Left ventricle myocardium superior (tissue), 1 donor: ENCODE data around the gene CAPN1. TPM values are rescaled to one million over a fixed set of nuclear protein-coding genes. Genes with fewer than 3 reads are reported as not detected.
"Not testable (repeated sequence)": the region's sequence is repeated elsewhere in the genome, so short reads cannot be mapped to it uniquely, and the experiment has no call there.

Experiments used
- ATAC-seq: fragments of 200-7000 bp; cut with Tn5 transposase; one replicate; pipeline ENCODE4 v1.9.1; 2020; ENCODE audit warnings: mild to moderate bottlenecking, moderate library complexity
- DNase-seq: peaks from one replicate; pipeline ENCODE4 v3.0.0-alpha.2; 2020
- intact Hi-C: fragments of 100-400 bp; cut with micrococcal nuclease; formaldehyde crosslinking; loops from one replicate; pipeline ENCODE4 v1.11.0; 2022
- total RNA-seq: library from RNA; stranded (reverse); fragmentation: NEBNext Ultra II Directional; extraction: Animal tissue kit (Norgen Biotek cat#: 25700); gene quantifications from one replicate; pipeline ENCODE4 v1.2.1, GENCODE V29; 2021
- donor health status: DM: no; HTN: yes; CAD: no; lungs with severe emphysema.

The CAPN1 gene
- total RNA-seq, 1 donor from 2014 or later, result 90.1 TPM

- DNase-seq, result no peak
- intact Hi-C loops, result no loop called here
- ATAC-seq, result no peak
These were observed 24.8 kb upstream of the CAPN1 start for GRCh38 chr11:65156926-65157325.

DNA sequence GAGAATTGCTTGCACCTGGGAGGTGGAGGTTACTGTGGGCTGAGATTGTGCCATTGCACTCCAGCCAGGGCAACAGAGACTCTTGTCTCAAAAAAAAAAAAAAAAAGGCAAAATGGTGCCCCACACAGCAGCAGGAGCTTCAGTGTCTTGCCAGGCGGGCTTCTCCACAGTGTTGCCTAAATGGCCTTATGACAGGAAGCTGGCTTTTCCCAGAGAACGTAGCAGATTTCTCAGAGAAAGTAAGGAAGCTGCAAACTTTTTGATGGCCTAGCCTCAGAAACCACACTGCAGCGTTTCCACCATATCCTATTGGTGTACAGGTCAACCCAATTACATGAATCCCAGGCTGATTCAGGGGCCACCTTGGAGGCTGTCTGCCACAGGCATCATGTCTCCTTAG, 24.4 kb upstream of the CAPN1 start:
- DNase-seq (no peak), ATAC-seq (no peak)
- intact Hi-C loops, result no loop called here

DNA sequence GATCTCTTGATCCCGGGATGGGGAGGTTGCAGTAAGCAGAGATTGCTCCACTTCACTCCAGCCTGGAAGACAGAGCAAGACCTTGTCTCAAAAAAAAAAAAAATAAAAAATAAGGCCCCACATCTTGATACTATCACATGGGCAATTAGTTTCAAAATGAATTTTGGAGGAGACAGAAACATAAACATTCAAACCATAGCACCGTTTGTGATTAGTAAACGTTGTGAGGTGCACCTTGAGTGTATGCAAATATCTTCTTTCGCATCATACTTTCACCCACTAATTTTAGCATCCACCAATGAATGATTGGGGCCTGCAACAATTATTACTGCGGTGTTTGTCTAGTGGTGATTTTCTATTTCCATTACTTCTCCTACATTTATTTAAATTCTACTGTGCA, 22.7 kb upstream of the CAPN1 start:
- intact Hi-C loops, result no loop called here
- DNase-seq (no peak), ATAC-seq (no peak)

DNA sequence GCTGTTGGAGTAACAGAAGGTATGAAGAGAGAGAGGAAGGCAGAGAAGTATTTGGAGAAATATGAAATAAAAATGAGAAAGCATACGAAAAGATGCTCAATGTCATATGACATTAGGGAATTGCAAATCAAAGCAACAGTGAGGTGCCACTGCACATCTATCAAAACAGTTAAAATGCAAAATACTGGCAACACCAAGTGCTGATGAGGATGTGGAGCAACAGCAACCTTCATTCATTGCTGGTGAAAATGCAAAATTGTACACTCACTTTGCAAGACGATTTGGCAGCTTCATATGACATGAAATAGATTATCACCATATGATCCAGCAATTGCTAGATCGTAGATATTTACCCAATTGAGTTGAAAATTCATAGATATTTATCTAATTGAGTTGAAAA, 21.1 kb upstream of the CAPN1 start:
- ATAC-seq, result no peak
- intact Hi-C loops, result no loop called here
- no peak for DNase-seq

- DNase-seq (no peak), ATAC-seq (no peak)
- intact Hi-C loops, result no loop called here
These were observed 18.0 kb upstream of the CAPN1 start for GRCh38 chr11:65163684-65164083.

DNA sequence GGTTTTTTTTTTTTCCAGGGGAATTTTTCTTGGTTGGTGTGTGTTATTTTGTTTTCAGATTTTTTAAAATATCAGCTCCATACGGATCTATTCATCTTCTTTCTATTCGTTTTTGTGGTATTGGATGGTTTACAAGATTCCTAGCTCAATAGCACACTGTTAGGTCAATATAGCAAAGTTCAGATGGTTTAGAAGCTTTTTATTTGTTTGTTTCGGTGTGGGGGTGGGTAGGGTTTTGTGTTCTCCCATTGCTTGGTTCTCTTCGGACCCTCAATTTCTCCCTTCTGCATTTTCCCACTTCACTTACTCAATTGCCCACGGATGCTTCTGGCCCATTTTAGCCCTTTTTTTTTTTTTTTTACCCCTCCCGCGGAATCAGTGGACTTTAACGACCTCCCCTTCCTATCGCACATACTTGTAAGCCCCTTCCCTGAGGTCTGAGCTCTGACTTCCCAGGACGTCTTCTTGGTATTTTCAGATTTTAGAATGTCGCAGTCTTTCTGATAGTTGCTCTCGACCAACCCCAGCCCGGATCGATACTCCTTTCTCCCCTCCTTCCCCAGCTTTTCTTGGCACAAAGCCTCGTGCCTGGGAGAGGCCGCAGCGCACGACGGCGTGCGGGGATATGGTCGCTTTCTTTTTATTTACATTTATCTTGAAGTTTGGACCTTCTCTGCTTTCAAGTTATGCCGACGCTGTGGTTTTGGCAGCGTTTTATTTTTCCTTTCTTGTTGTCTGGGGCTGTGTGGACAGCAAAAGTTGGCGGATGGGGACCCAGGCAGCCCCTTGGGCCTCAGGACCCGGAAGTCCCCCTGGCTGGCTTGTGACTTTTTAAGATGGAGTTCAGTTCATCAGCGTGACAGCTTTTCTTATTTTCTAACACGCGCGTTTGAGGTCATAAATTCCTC, 16.1 kb upstream of the CAPN1 start:
- intact Hi-C loops, result no loop called here
- ATAC-seq, result no peak
- no peak for DNase-seq

DNA sequence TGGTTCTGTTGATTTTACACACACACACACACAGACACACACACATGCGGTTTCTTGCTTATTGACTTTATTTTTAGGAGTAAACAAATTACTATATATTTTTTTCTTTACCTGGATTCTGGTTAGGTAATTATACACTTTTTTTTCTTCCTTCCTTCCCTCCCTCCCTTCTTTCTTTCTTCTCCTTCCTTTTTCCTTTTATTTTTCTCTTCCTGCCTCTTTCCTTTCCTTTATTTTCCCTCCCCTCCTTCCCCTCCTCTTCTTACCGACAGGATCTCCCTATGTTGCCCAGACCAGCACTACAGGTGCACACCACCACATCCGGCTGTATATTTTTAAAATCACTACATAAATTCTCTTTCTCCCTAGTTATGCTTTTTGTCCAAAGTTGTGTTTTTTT, 14.8 kb upstream of the CAPN1 start:
- no peak for DNase-seq
- ATAC-seq, result no peak
- intact Hi-C loops, result no loop called here

- intact Hi-C loops, result no loop called here
These were observed 14.1 kb upstream of the CAPN1 start for GRCh38 chr11:65167656-65168055.

GRCh38 chr11:65169164-65169641, 12.5 kb upstream of the CAPN1 start:
- no peak for ATAC-seq
- DNase-seq, result no peak
- intact Hi-C loops, result no loop called here

More at GRCh38 chr11:65167656-65168055, 14.1 kb upstream of the CAPN1 start:
- ATAC-seq, result no peak
- DNase-seq, result no peak

DNA sequence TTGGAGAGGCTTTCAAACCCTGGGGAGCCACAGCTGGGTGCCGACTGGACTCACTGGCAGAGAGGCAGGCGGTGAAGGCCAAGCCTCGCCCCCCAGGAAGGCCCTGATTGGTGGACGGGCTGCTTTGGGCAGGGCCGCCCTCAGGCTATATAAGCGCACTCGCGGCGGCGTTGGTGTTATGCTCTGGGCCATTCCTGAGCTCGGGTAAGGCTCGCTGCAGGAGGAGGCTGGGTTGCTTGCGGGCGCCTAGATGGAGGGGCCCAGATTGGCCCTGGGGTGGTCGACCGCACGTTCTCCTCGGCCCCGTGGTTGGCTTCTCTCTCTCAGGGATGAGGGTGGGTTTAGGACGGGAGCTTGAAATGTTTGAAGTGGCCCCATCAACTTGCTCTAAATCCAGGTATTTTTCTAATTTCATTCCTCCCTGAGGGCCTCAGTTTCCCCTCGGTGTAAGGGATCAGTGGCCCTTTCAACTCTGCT, 11.6 kb upstream of the CAPN1 start, which contains the start of gene SPDYC:
Gene SPDYC (plus strand): TSS at position 176 of the 477 bp plus-strand sequence. CDS start 1,125 bp downstream, outside the sequence.
- intact Hi-C loops, result no loop called here
- DNase-seq, result no peak
- no peak for ATAC-seq

GRCh38 chr11:65172600-65172999, 9.1 kb upstream of the CAPN1 start:
- intact Hi-C loops, result no loop called here
- ATAC-seq (peak; percentile 23), DNase-seq (no peak)

DNA sequence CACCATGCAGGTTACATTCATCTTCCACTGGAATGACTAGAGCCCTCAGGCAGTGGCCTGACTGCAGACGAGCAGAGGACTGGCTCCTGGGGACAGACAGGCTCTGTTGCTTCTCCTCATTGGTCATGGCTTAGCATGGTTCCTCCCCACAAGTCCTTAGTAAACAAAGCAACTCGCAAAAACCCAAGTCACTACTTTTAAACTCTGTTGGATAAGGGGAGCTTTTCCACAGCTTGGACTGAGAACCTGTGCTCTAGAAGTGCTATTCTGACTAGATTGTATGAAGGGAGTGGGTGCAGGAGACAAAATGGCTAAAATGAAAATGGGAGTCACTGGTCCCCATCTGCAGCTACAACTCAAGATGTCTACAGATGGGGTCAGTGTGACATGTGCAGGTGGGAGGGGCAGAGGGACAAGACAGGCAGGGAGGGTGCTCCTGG, 7.1 kb upstream of the CAPN1 start:
- DNase-seq, ATAC-seq, intact Hi-C loops: not testable (repeated sequence)

DNA sequence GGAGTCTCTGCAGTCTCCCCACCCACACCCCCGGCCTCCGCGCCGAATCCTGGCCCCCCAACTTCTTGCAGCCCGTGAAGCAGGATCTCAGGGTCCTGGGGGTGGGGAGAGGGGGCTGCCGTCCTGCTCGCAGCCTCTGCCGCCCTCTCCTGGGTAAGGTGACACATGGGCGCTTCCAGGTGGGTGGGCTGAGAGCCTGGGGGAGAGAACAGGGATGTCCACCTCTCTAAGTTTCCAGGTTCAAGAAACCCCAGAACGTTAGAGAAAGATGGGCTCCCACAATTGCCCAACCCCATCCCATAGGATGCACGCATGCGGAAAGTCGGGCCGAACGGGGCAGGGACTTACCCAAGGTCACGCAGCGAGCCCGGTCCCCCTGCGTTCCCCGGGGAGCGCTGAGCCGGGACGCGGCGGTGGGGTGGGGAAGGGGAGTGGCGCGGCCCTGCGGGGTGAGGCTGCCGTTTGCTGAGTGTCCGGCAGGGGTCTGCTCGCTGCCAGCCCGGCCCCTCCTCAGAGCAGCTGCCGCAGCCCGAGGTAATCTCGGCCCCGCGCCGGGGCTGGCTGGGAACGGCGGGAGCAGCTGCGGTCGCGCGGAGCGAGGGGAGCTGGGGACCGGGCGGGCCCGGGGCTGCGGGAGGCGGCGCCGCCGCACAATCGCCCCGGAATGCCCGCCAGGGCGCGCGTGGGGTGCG, 705 bp upstream of the CAPN1 start:
- ATAC-seq, result peak; percentile 65

GRCh38 chr11:65182258-65183170, 786 bp downstream of the CAPN1 start:
- ATAC-seq, result peak; percentile 33
- DNase-seq, result peak; percentile 47
- intact Hi-C loops, result no loop called here

More for the DNA sequence above, 705 bp upstream of the CAPN1 start:
- intact Hi-C loops, result no loop called here
- peak; percentile 81 for DNase-seq

- intact Hi-C loops, result no loop called here
- ATAC-seq (no peak), DNase-seq (no peak)
These were observed 1.6 kb downstream of the CAPN1 start for GRCh38 chr11:65183201-65183891.

DNA sequence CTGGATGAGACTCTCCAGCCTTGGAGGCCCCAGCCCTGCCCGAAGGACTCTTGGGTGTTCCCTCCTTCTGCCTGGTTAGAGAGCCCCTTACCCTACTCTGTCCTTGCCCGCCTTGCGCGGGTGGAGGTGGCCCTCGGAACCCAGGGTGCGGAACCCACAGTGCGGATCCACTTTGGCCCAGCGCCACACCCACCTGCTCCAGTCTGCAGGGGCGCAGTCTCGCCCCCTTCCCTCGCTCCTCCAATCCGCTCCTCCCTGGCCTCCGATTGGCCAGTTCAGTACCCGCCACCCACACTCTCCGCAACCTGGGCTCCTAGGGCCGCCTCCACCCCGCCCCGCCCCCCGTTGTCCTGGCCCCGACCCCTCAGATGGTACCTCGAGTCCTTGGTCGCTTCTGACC, 2.4 kb downstream of the CAPN1 start:
- intact Hi-C loops, result no loop called here
- no peak for ATAC-seq
- DNase-seq, result no peak

DNA sequence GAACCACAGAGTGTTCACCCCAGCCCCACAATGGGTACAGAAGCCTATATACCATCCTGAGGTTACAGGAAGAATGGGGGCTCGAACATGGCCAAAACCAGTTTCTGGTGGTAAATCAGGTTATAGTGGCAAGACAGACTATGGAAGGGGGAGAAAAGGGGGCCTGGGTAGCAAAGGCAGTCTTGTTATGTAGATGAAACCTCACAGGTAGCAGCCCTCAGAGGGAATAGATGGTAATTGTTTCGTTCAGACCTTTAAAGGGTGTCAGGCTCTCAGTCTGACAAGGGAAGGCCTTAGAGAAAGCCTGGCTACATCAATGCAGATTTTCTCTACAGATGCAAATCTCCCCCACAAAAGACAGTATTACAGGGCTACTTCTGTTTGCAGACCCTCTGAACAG, 3.4 kb downstream of the CAPN1 start:
- DNase-seq, result no peak
- intact Hi-C loops, result no loop called here
- ATAC-seq, result no peak

DNA sequence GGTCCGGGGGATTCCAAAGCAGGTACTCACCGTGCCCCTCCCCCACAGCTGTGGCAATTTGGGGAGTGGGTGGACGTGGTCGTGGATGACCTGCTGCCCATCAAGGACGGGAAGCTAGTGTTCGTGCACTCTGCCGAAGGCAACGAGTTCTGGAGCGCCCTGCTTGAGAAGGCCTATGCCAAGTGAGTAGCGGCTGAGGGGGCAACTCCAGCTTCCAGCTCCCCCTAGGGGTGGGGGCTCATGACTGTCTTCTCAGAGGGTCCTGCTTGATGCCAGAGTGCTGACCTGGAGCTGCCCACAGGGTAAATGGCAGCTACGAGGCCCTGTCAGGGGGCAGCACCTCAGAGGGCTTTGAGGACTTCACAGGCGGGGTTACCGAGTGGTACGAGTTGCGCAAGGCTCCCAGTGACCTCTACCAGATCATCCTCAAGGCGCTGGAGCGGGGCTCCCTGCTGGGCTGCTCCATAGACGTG, 4.2 kb downstream of the CAPN1 start:
- intact Hi-C loops, result no loop called here
- DNase-seq (no peak), ATAC-seq (no peak)
